HG03025 (cell line): ENCODE data around the gene EFHC1.

Experiments used
- ATAC-seq: cut with Tn5 transposase; IDR thresholded peaks from one replicate; pipeline ENCODE4 v1.9.1; 2021; ENCODE audit warnings: mild to moderate bottlenecking, moderate library complexity; ENCODE audit not compliant: unreplicated experiment, low FRiP score

Gene EFHC1

DNA sequence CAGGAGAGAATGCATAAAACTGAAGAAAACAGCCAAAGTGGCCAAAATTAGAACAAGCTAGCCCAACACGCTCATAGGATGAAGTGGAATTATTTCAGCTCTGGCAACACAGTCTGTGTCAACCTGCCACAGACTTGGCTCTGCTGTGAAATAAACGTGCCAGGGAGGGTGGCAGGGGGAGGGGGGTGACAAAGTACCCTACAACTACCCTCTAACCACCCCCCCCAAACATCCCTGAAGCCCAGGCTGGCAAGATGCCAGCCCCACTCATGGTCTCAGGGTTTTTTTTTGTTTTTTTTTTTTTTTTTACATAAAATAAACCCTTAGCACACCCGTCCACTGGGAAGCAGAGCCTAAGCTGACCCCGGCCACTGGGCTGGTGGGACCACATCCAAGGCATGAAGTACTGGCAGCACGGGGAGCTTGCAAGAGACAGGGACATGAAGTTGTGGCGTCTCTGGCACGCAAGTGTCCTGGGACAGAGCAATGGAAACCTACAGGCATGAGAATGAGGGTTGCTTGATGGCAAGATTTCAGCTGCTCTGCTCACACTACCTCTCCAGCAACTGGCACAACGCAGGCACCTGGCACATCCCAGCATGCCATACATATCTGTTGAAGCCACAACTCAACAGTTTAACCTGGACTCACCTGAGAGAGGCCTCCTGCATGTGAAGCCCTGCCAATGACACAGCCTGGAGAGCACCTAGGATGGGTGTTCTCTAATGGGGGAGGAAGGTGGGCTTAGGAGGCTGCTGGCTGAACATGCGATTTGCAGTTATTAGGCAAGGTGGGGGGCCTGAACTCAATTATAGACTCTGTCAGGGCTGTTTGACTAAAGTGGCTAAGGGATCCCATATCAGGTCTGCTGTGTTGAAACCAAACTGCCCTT, 80.3 kb downstream of the EFHC1 start:
- no peak for ATAC-seq

- no peak for ATAC-seq
These were observed 82.3 kb downstream of the EFHC1 start for GRCh38 chr6:52502306-52503029.

GRCh38 chr6:52503323-52503747, 83.2 kb downstream of the EFHC1 start:
- ATAC-seq: no peak

DNA sequence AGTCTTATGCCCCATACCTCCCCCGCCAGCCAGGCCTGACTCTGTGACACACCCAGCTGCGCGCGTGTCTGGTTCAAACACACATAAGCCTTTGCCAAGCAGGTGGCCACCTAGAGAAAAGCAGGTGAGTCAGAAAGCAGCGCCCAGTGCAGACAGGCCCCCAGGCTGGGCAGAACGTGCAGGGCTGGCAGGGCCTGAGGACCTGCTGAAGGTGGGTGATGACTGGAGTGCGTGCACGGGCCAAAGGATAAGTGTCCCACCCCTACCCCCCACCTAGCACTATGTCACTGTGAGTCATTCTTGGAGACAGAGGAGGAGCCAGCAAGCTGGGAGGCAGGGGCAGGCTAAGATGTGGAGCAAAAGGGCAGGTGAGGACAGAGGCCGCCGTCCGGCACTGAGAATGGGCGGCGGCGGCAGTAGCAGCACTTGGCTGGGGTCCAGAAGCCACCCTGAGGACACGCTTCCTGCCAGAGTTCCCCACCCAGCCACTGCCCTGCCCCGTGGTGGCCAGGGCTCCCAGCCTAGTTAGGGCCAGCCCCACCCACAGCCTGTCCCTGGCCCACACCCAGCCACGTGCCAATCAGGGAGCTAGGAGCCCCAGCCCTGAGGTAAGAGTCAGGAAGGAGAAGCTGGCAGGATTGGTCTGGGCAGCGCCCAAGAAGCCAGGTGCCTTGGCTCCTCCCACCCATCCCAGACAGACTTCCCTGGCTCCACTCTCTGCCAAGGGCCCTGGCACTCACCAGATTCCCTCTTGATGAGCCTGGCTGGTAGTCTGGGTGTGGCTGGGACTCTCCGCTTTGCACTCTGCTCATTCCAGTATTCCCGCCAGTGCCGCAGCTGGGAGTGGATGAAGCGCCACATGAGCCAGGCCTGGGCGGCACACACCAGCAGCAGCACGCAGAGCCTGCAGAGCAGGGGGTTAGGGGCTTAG, 84.0 kb downstream of the EFHC1 start:
- no peak for ATAC-seq

DNA sequence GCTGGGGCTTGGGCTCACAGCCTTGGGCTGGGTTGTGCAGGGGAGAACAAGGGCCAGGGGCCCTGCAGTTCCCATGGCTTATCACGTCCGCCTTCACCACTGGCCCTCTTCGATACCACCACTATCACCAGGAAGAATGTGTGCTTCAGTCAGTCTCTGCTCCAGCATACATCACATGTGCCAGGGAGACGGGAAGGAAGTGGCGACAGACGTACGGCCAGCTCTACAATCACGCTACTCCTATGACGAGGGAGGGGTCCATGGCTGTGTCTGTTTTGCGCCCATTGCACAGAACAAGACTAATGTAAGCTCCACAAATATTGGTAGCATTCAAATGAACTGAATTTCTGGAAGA, 84.6 kb downstream of the EFHC1 start:
- no peak for ATAC-seq

GRCh38 chr6:52505726-52506409, 85.7 kb downstream of the EFHC1 start:
- no peak for ATAC-seq

DNA sequence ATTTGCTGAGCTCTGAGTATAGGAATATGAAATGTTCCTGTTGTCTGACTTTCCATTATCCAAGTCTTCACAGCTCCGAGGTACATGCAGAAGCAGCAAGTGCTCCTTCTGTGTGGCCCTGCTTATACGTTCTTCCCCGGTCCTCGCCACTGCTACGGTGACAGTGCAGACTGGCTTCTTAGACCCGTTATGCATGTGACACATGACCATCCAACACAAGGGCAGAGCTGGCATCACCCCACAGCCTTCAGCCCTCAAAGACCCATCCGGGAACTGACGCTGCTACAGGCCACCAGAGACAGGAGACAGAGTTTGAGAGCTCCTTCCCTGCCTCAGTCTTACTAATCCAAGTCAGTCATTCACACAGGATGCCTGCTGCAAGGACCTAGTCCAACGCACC, 86.3 kb downstream of the EFHC1 start:
- no peak for ATAC-seq

DNA sequence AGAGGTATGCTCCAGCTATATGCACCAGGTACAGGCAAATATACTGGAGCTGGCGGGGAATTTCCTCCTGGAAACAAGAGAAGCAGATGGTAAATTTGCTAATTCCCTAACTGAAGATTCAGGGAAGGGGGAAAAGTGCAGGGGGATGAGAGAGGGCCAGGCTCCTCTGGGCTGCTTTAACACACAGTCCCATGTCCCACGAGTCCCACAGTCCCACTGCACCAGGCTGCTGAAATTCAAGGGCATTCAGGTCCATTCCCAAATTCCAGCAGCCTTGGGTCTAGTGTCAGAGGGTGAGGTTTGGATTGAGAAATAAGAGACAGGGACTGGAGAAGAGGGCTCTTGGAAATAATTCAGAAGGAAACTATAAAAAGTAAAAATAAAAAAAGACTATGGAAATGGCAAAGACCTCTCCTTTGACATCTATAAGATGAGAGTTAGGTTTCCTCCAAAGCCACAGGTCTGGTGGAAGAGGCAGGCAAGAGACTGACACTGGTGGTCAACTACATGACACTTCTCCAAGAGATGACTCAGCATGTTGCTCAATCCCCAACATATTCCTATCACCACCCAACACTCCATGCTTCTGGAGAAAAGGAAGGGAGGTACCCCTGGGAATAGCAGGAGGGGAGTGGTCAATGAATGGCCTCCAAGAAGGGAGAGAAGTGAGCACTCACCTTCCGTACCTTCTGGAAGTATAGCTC, 87.6 kb downstream of the EFHC1 start:
- ATAC-seq: no peak

DNA sequence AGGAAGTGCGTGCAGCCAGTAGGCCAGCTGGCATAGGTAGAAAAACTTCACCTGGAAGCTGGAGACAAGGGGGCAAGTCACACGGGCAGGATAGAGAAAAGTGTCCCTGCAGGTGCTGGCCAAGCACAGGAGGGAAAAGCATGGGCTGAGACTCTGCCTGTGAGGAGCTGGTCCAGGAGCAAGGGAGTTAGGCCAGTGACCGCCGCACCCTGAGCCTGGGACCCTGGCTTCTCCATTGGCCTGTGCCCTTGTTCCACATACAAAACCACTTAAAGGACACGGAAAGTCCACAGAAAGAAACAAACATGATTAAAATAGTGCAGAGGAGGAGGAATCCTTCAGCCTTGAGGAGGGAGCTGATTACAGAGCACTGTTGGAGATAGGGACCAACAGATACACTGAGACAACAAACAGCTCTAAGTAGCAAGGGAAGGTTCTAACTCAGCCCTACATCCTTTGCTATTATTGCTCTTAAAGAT, 88.2 kb downstream of the EFHC1 start:
- ATAC-seq: no peak

DNA sequence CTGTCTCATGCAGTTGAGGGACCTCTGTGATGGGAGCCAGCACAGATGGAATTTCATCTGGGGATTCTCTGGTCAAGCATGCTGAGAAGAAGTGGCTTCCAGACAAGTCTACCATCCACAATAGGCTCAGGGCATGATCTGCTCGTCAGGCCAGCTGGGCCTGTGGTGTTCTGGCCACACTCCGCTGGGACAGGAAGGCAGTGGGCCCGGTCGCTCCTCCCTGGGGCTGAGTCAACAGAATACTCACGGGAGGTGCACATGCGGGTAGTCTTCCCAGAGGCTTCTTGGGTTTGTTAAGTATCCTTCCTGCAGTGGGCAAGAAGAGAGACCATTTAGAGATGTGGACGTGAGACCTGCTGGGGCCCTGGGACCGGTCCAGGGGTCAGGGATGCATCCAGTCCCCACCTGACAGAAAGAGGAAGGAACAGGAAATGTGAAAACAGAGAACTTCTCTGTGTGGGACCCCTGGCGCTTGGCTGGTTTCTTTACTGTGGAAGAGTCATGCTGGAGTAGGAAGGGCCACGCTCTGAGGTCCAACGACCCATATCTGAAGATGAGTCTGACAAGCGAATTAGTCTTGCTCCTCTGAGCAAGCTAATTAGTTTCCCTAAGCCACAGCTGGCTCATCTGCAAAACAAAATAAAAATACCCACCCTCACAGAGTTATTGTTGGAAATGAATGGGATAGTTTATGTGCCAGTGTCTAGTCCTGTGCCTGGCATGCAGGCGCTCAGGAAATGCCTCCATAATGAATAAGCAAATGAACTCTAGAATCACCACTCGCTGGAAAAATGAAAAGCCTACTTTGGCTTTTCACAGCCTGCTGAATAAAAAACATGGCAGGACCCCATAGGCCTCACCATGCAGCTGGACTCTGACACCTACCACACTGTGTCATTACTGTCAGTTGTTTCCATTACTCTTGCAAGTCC, 89.4 kb downstream of the EFHC1 start:
- no peak for ATAC-seq

GRCh38 chr6:52510213-52510562, 90.0 kb downstream of the EFHC1 start:
- ATAC-seq: no peak

- no peak for ATAC-seq
These were observed 91.0 kb downstream of the EFHC1 start for GRCh38 chr6:52511163-52511562.

- ATAC-seq: no peak
These were observed 91.5 kb downstream of the EFHC1 start for GRCh38 chr6:52511572-52512151.

GRCh38 chr6:52512199-52512598, 92.1 kb downstream of the EFHC1 start:
- no peak for ATAC-seq

DNA sequence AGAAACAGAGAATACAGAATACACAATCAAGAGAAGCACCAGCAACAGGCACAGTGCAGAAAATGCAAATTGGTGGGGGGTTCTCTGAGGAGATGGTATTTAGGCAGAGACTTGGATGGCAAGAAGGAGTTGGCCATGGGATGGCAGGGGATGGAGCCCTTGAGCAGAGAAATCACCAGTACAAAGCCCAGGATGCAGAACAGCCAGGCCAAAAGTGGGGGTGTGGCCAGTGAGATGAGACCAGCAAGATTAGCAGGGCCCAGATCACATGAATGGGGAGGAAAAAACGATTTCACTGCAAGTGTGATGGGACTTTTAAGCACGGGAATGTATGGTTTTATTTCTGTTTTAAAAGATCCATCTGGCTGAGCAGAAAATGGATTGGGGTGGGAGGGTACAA, 93.3 kb downstream of the EFHC1 start:
- no peak for ATAC-seq

- no peak for ATAC-seq
These were observed 93.8 kb downstream of the EFHC1 start for GRCh38 chr6:52513896-52514295.

- no peak for ATAC-seq
These were observed 94.4 kb downstream of the EFHC1 start for GRCh38 chr6:52514514-52514913.
